K562 (cell line): ENCODE data around the gene BSCL2. TPM values are rescaled to one million over a fixed set of nuclear protein-coding genes. Genes with fewer than 3 reads are reported as not detected.
A peak's percentile ranks its signal among the peaks of the same experiment; 100 is the strongest.

Experiments used
- ARID2 ChIP-seq: fragments of 450-650 bp; IDR thresholded peaks from 2 replicates; pipeline ENCODE4 v1.6.1; 2017; ENCODE audit warnings: antibody characterized with exemption, mild to moderate bottlenecking
- BCL6 ChIP-seq: fragments of 250-450 bp; sonication (Bioruptor Pico); IDR thresholded peaks from 2 replicates; pipeline ENCODE4 v1.4.0; 2020
- CHAMP1 ChIP-seq: fragments of 450-650 bp; IDR thresholded peaks from 2 replicates; pipeline ENCODE4 v1.6.1; 2016; ENCODE audit warnings: mild to moderate bottlenecking
- E2F3 ChIP-seq: fragments of 250-450 bp; sonication (Bioruptor Pico); IDR thresholded peaks from 2 replicates; pipeline ENCODE4 v1.4.0; 2020; ENCODE audit warnings: mild to moderate bottlenecking
- FOS ChIP-seq: IDR thresholded peaks from 3 replicates; pipeline ENCODE4 v1.6.1; 2011; ENCODE audit not compliant: insufficient read length; ENCODE audit errors: extremely low read depth
- GTF2E2 ChIP-seq: fragments of 200-800 bp; sonication (Bioruptor generic); IDR thresholded peaks from 2 replicates; pipeline ENCODE4 v1.6.1; 2016; ENCODE audit warnings: missing genetic modification characterization, missing compliant biosample characterization
- HEY1 ChIP-seq: fragments of 250-450 bp; sonication (Bioruptor Pico); IDR thresholded peaks from 2 replicates; pipeline ENCODE4 v1.5.0; 2020; ENCODE audit warnings: mild to moderate bottlenecking, moderate library complexity, borderline replicate concordance
- HMG20B ChIP-seq: fragments of 250-450 bp; sonication (Bioruptor Pico); IDR thresholded peaks from 2 replicates; pipeline ENCODE4 v1.5.0; 2021; ENCODE audit warnings: mild to moderate bottlenecking
- MEF2A ChIP-seq: IDR thresholded peaks from 2 replicates; pipeline ENCODE4 v1.6.1; 2011; ENCODE audit warnings: low read depth, mild to moderate bottlenecking, low read length, moderate library complexity; ENCODE audit not compliant: control insufficient read depth
- MYC ChIP-seq, 2 experiments: fragments of 250-450 bp in 1 of 2; sonication (Bioruptor Pico) in 1 of 2; IDR thresholded peaks; 2 replicates each; pipeline versions ENCODE4 v1.5.1 to v1.6.1; 2012 to 2021; ENCODE audit warnings: low read depth in 2 of 2, borderline replicate concordance in 1 of 2, improper control_type of control experiment in 1 of 2, low read length in 1 of 2, mild to moderate bottlenecking in 1 of 2, moderate library complexity in 1 of 2
- NFRKB ChIP-seq: fragments of 450-650 bp; IDR thresholded peaks from 2 replicates; pipeline ENCODE4 v1.6.1; 2016; ENCODE audit warnings: low read depth
- PHB ChIP-seq: fragments of 250-450 bp; sonication (Bioruptor Pico); IDR thresholded peaks from 2 replicates; pipeline ENCODE4 v1.5.0; 2021
- POLR2B ChIP-seq: fragments of 450-650 bp; IDR thresholded peaks from 2 replicates; pipeline ENCODE4 v1.6.1; 2018; ENCODE audit warnings: low read depth; ENCODE audit not compliant: partially characterized antibody
- SIX5 ChIP-seq, 2 experiments: IDR thresholded peaks; 2 replicates each; pipeline ENCODE4 v1.6.1; 2011; ENCODE audit warnings: low read length in 2 of 2, borderline replicate concordance in 1 of 2, low read depth in 1 of 2, mild to moderate bottlenecking in 1 of 2, moderate library complexity in 1 of 2; ENCODE audit not compliant: insufficient read depth in 1 of 2
- SMAD1 ChIP-seq: fragments of 150-350 bp; IDR thresholded peaks from 2 replicates; pipeline ENCODE4 v1.6.1; 2014; ENCODE audit warnings: low read length, low read depth; ENCODE audit not compliant: partially characterized antibody
- TEAD1 ChIP-seq, 2 experiments: fragments of 450-650 bp in 1 of 2; sonication (generic) in 1 of 2; formaldehyde crosslinking; IDR thresholded peaks; 2 replicates each; pipeline versions ENCODE4 v1.4.0 to v1.8.0; 2020 to 2022; ENCODE audit warnings: mild to moderate bottlenecking in 2 of 2, missing genetic modification reagents in 1 of 2
- ZC3H11A ChIP-seq: IDR thresholded peaks from 2 replicates; pipeline ENCODE4 v1.6.1; 2012; ENCODE audit warnings: low read depth, low read length, improper control_type of control experiment
- ZNF408 ChIP-seq: fragments of 250-450 bp; sonication (Bioruptor Pico); IDR thresholded peaks from 2 replicates; pipeline ENCODE4 v1.4.0; 2020; ENCODE audit warnings: low read depth, mild to moderate bottlenecking, moderate library complexity
- polyA plus RNA-seq, 8 experiments: library from polyadenylated mRNA; depleted of rRNA in 4 of 8; stranded (reverse) in 5 of 8; unstranded in 3 of 8; fragments of >200 nt; fragmentation: Nextera tagmentation in 2 of 8; fragmentation: Illumina TruSeq in 1 of 8; extraction: Ambion mirVana in 2 of 8; extraction: Trizol in 1 of 8; gene quantifications; 2 replicates each; pipeline versions ENCODE4 v1.2.1 to v1.2.3, GENCODE V29; 2011 to 2014; ENCODE audit warnings: inconsistent platforms in 1 of 8, missing spikeins in 1 of 8
- total RNA-seq, 7 experiments: library from RNA; depleted of rRNA in 6 of 7; stranded (reverse); fragments of >200 nt in 6 of 7; fragmentation: Illumina TruSeq in 2 of 7; extraction: Trizol in 2 of 7; gene quantifications; 2 replicates each; pipeline versions ENCODE4 v1.2.1 to v1.2.3, GENCODE V29; 2011 to 2021; ENCODE audit warnings: low replicate concordance in 1 of 7
- TF ChIP-seq, protein P1 (sequence below): sonication (generic); formaldehyde crosslinking; IDR thresholded peaks from 2 replicates; pipeline ENCODE4 v1.8.1; 2023; ENCODE audit warnings: mild to moderate bottlenecking, missing genetic modification reagents, moderate library complexity

The BSCL2 gene
- total and polyA plus RNA-seq, 9 of the 15 experiments (the other 6 are each of a cell fraction or from before 2014, with no cell fraction given): 18.9 to 51.7 (median 35.2) TPM

GRCh38 chr11:62727165-62727871 lies 20.1 kb upstream of the BSCL2 start, which contains the start of gene HNRNPUL2 (continued):
- no peak for TF ChIP-seq PHB (CRISPR knock-in tag)
- no peak for TF ChIP-seq BCL6 (CRISPR knock-in tag)
- TF ChIP-seq E2F3: peak; percentile 94
- TF ChIP-seq TEAD1 (CRISPR knock-in tag; IDR thresholded peaks at IDR 0.05): peak; percentile 9 to 91; a peak in 1 of 4 replicates
- TF ChIP-seq GTF2E2 (tag): peak; percentile 81; the same call in 1 of the 2 replicates
- no peak for TF ChIP-seq ARID2
- peak; percentile 45 for TF ChIP-seq SMAD1
- no peak for TF ChIP-seq MEF2A
- 0 out of 2 replicates have a peak, but pooled peaks have one; percentile 22 for TF ChIP-seq HEY1 (CRISPR knock-in tag)
- no peak for TF ChIP-seq SIX5 (IDR thresholded peaks at IDR 0.05; ENCODE audit: borderline replicate concordance in 1 of 2, insufficient read depth in 1 of 2, low read depth in 1 of 2, low read length in 2 of 2)
- TF ChIP-seq, protein P1, sequence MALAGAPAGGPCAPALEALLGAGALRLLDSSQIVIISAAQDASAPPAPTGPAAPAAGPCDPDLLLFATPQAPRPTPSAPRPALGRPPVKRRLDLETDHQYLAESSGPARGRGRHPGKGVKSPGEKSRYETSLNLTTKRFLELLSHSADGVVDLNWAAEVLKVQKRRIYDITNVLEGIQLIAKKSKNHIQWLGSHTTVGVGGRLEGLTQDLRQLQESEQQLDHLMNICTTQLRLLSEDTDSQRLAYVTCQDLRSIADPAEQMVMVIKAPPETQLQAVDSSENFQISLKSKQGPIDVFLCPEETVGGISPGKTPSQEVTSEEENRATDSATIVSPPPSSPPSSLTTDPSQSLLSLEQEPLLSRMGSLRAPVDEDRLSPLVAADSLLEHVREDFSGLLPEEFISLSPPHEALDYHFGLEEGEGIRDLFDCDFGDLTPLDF (CRISPR knock-in tag): peak; percentile 94
- peak; percentile 89 for TF ChIP-seq POLR2B
- TF ChIP-seq ZC3H11A: no peak
- no peak for TF ChIP-seq CHAMP1
- TF ChIP-seq HMG20B: no peak
- TF ChIP-seq ZNF408 (CRISPR knock-in tag): no peak
- TF ChIP-seq NFRKB: peak; percentile 57; the same call in 1 of the 2 replicates
- TF ChIP-seq MYC (IDR thresholded peaks at IDR 0.05; ENCODE audit: low read depth, low read length): peak; percentile 91
- TF ChIP-seq MYC (CRISPR knock-in tag; IDR thresholded peaks at IDR 0.05; ENCODE audit: borderline replicate concordance, low read depth): no peak
- TF ChIP-seq FOS: peak; percentile 26
